CD1c-positive myeloid dendritic cell (primary cell): Measurements from ENCODE around the gene THSD7B.
"Not testable (repeated sequence)": the region's sequence is repeated elsewhere in the genome, so short reads cannot be mapped to it uniquely, and the experiment has no call there.

Source experiments
- DNase-seq: peaks from one replicate; pipeline ENCODE4 v3.0.0-alpha.2; 2016; ENCODE audit errors: extremely low spot score

THSD7B gene

GRCh38 chr2:137047369-137047768 is 282.0 kb downstream of the THSD7B start:
- no peak for DNase-seq

- DNase-seq: no peak
Observed at GRCh38 chr2:137048455-137048854, 283.1 kb downstream of the THSD7B start.

- no peak for DNase-seq
Observed at GRCh38 chr2:137049518-137049917, 284.2 kb downstream of the THSD7B start.

GRCh38 chr2:137050949-137051348 is 285.6 kb downstream of the THSD7B start:
- DNase-seq: no peak

- DNase-seq: no peak
Observed at GRCh38 chr2:137051778-137052398, 286.5 kb downstream of the THSD7B start.

GRCh38 chr2:137056704-137057103 is 291.4 kb downstream of the THSD7B start:
- DNase-seq: no peak

GRCh38 chr2:137076111-137076765 is 310.9 kb downstream of the THSD7B start:
- DNase-seq: not testable (repeated sequence)

- DNase-seq: no peak
Observed at GRCh38 chr2:137091704-137092103, 326.4 kb downstream of the THSD7B start.

- DNase-seq: no peak
Observed at GRCh38 chr2:137093116-137093515, 327.8 kb downstream of the THSD7B start.

GRCh38 chr2:137096187-137096586 is 330.8 kb downstream of the THSD7B start:
- no peak for DNase-seq

GRCh38 chr2:137096693-137097092 is 331.3 kb downstream of the THSD7B start:
- DNase-seq: no peak

- DNase-seq: not testable (repeated sequence)
Observed at GRCh38 chr2:137101814-137102213, 336.5 kb downstream of the THSD7B start.

GRCh38 chr2:137107904-137108303 is 342.6 kb downstream of the THSD7B start:
- DNase-seq: no peak

- no peak for DNase-seq
Observed at GRCh38 chr2:137111896-137112295, 346.6 kb downstream of the THSD7B start.

GRCh38 chr2:137115081-137115794 is 349.9 kb downstream of the THSD7B start:
- DNase-seq: no peak

- DNase-seq: no peak
Observed at GRCh38 chr2:137115795-137116089, 350.4 kb downstream of the THSD7B start.

GRCh38 chr2:137117385-137117784 is 352.0 kb downstream of the THSD7B start:
- no peak for DNase-seq

- no peak for DNase-seq
Observed at GRCh38 chr2:137118140-137118539, 352.8 kb downstream of the THSD7B start.

- DNase-seq: no peak
Observed at GRCh38 chr2:137123226-137123625, 357.9 kb downstream of the THSD7B start.

- DNase-seq: no peak
Observed at GRCh38 chr2:137133225-137133624, 367.9 kb downstream of the THSD7B start.

- no peak for DNase-seq
Observed at GRCh38 chr2:137138263-137138662, 372.9 kb downstream of the THSD7B start.

GRCh38 chr2:137151731-137152130 is 386.4 kb downstream of the THSD7B start:
- DNase-seq: no peak

GRCh38 chr2:137154946-137155345 is 389.6 kb downstream of the THSD7B start:
- DNase-seq: no peak
